GM12878 (cell line): Measurements from ENCODE around the gene DNASE1. TPM values are rescaled to one million over a fixed set of nuclear protein-coding genes. Genes with fewer than 3 reads are reported as not detected.

Experiments
- ATAC-seq: fragments of 200-7000 bp; cut with Tn5 transposase; 3 replicates; pipeline ENCODE4 v1.9.1; 2020; ENCODE audit warnings: mild to moderate bottlenecking, moderate library complexity
- BruUV-seq: library from RNA; stranded (reverse); fragments of 400-500 nt; replicated peaks from 2 replicates; lab custom pipeline; 2021; lab: Mats Ljungman, UMichigan
- CTCF ChIA-PET: fragments of 300-600 bp; sonication (Branson Sonifier 250); formaldehyde crosslinking; extraction: SDS; loops from one replicate; lab custom pipeline; 2021; ENCODE audit warnings: inconsistent platforms; lab: Yijun Ruan, JAX
- POLR2A ChIA-PET: fragments of 350-600 bp; formaldehyde crosslinking; extraction: SDS; loops from one replicate; lab custom pipeline; 2021; ENCODE audit warnings: inconsistent platforms; lab: Charles Lee
- RAD21 ChIA-PET: fragments of 300-600 bp; sonication (Branson Sonifier 250); formaldehyde crosslinking; loops from one replicate; lab custom pipeline; 2023; ENCODE audit warnings: antibody characterized with exemption; ENCODE audit not compliant: unreplicated experiment; lab: Charles Lee
- SMC1A ChIA-PET: fragments of 300-600 bp; sonication (Branson Sonifier 250); formaldehyde crosslinking; loops from one replicate; lab custom pipeline; 2023; ENCODE audit not compliant: unreplicated experiment, uncharacterized antibody; lab: Charles Lee
- DNase-seq: peaks from one replicate; pipeline ENCODE4 v3.0.0-alpha.2; 2011; ENCODE audit warnings: low read depth, low spot score
- FAIRE-seq: peaks from 3 replicates; lab custom pipeline; 2011; peaks lifted over from hg19 to GRCh38; lab: Jason Lieb, UNC
- H2AFZ ChIP-seq: 2 replicates; pipeline ENCODE4 v1.6.0; 2011; ENCODE audit warnings: low read depth, low read length, control low read depth; ENCODE audit not compliant: control insufficient read depth
- H3K27ac ChIP-seq: 2 replicates; pipeline ENCODE4 v1.5.1; 2011; ENCODE audit warnings: control low read depth; ENCODE audit not compliant: control insufficient read depth, insufficient read depth
- H3K27me3 ChIP-seq, 2 experiments: replicated peaks in 1 of 2; 2 replicates each; pipeline versions ENCODE4 v1.6.0 to v1.6.1; 2011; ENCODE audit warnings: low read length in 1 of 2; ENCODE audit not compliant: control insufficient read depth in 2 of 2, insufficient read depth in 2 of 2
- H3K36me3 ChIP-seq, 2 experiments: 2 replicates each; pipeline ENCODE4 v1.5.1; 2011; ENCODE audit warnings: low read length in 1 of 2; ENCODE audit not compliant: control insufficient read depth in 2 of 2, insufficient read depth in 2 of 2
- H3K4me1 ChIP-seq: 2 replicates; pipeline ENCODE4 v1.6.1; 2011; ENCODE audit warnings: mild to moderate bottlenecking, low read length, moderate library complexity, mixed read lengths; ENCODE audit not compliant: control insufficient read depth, insufficient read depth
- H3K4me2 ChIP-seq: 2 replicates; pipeline ENCODE4 v1.6.0; 2011; ENCODE audit warnings: control low read depth; ENCODE audit not compliant: control insufficient read depth, insufficient read depth
- H3K4me3 ChIP-seq: fragments of 200-600 bp; sonication (generic); 2 replicates; pipeline ENCODE4 v1.5.1; 2016
- H3K79me2 ChIP-seq: 2 replicates; pipeline ENCODE4 v1.6.0; 2011; ENCODE audit warnings: low read length; ENCODE audit not compliant: control insufficient read depth, insufficient read depth
- H3K9ac ChIP-seq: 2 replicates; pipeline ENCODE4 v1.8.0; 2011; ENCODE audit warnings: low read length, control low read depth, mixed read lengths; ENCODE audit not compliant: control insufficient read depth, insufficient read depth
- H3K9me3 ChIP-seq: replicated peaks from 3 replicates; pipeline ENCODE4 v1.5.1; 2011; ENCODE audit warnings: mild to moderate bottlenecking, low read length; ENCODE audit not compliant: control insufficient read depth, insufficient read depth
- H4K20me1 ChIP-seq: 2 replicates; pipeline ENCODE4 v1.6.0; 2011; ENCODE audit not compliant: control insufficient read depth, insufficient read depth
- ATF3 ChIP-seq: IDR thresholded peaks from 2 replicates; pipeline ENCODE4 v1.6.1; 2011; ENCODE audit warnings: low read depth, mild to moderate bottlenecking, low read length, moderate library complexity, borderline replicate concordance; ENCODE audit errors: extremely low read depth
- CHD2 ChIP-seq: IDR thresholded peaks from 2 replicates; pipeline ENCODE4 v1.6.1; 2011; ENCODE audit warnings: low read depth, low read length, improper control_type of control experiment, borderline replicate concordance
- CREM ChIP-seq: IDR thresholded peaks from 2 replicates; pipeline ENCODE4 v1.6.1; 2014; ENCODE audit warnings: antibody characterized with exemption, low read depth
- ESRRA ChIP-seq: IDR thresholded peaks from 2 replicates; pipeline ENCODE4 v1.6.1; 2012; ENCODE audit warnings: mild to moderate bottlenecking, low read length, improper control_type of control experiment
- FOS ChIP-seq: IDR thresholded peaks from 3 replicates; pipeline ENCODE4 v1.6.1; 2011; ENCODE audit warnings: borderline replicate concordance; ENCODE audit not compliant: insufficient read length; ENCODE audit errors: extremely low read depth
- HDGF ChIP-seq: fragments of 450-650 bp; IDR thresholded peaks from 2 replicates; pipeline ENCODE4 v1.6.1; 2016; ENCODE audit warnings: antibody characterized with exemption
- IRF5 ChIP-seq: fragments of 450-650 bp; IDR thresholded peaks from 2 replicates; pipeline ENCODE4 v1.6.1; 2017; ENCODE audit warnings: borderline replicate concordance
- KDM1A ChIP-seq: fragments of 200-600 bp; sonication (generic); IDR thresholded peaks from 2 replicates; pipeline ENCODE4 v1.6.1; 2016; ENCODE audit warnings: borderline replicate concordance
- MTA2 ChIP-seq: fragments of 450-650 bp; IDR thresholded peaks from 2 replicates; pipeline ENCODE4 v1.6.1; 2016; ENCODE audit warnings: low read depth, mild to moderate bottlenecking, moderate library complexity
- POLR2AphosphoS5 ChIP-seq: IDR thresholded peaks from 2 replicates; pipeline ENCODE4 v1.6.1; 2011; ENCODE audit warnings: mild to moderate bottlenecking, low read length, inconsistent platforms
- SRF ChIP-seq, 2 experiments: IDR thresholded peaks; 2 replicates each; pipeline ENCODE4 v1.6.1; 2011; ENCODE audit warnings: low read depth in 2 of 2, low read length in 2 of 2, mild to moderate bottlenecking in 1 of 2, moderate library complexity in 1 of 2
- ZBTB11 ChIP-seq: fragments of 450-650 bp; formaldehyde crosslinking; IDR thresholded peaks from 2 replicates; pipeline ENCODE4 v1.5.0; 2022; ENCODE audit warnings: mild to moderate bottlenecking, missing genetic modification characterization
- WGBS: methylation state at CpG from one replicate; pipeline ENCODE4 v1.1.6; 2016; ENCODE audit warnings: low lambda C conversion rate; ENCODE audit not compliant: insufficient replicate concordance, insufficient coverage; ENCODE audit errors: missing lambda C conversion rate; 5-methylcytosine and 5-hydroxymethylcytosine counted together
- in situ Hi-C: fragments of 300-500 bp; cut with MboI; formaldehyde crosslinking; loops from 9 replicates; pipeline ENCODE4 v1.14.3; 2018; ENCODE audit warnings: mixed read lengths
- intact Hi-C: fragments of 100-400 bp; cut with micrococcal nuclease; formaldehyde crosslinking; loops from one replicate; pipeline ENCODE4 v1.14.2; 2022; ENCODE audit not compliant: unreplicated experiment
- polyA plus RNA-seq, 11 experiments: library from polyadenylated mRNA; depleted of rRNA in 4 of 11; unstranded in 6 of 11; stranded (reverse) in 5 of 11; fragments of >200 nt; fragmentation: Nextera tagmentation in 4 of 11; fragmentation: Illumina TruSeq in 1 of 11; extraction: Ambion mirVana in 4 of 11; extraction: Trizol in 1 of 11; gene quantifications; 1 replicate in 1 of 11; 2 replicates in 10 of 11; pipeline versions ENCODE4 v1.2.1 to v1.2.3, GENCODE V29; 2011 to 2016; ENCODE audit warnings: inconsistent platforms in 2 of 11, missing spikeins in 2 of 11, low read depth in 1 of 11
- total RNA-seq, 4 experiments: library from RNA; depleted of rRNA in 3 of 4; stranded (reverse); fragments of >200 nt in 3 of 4; fragmentation: Illumina TruSeq in 1 of 4; extraction: Trizol in 1 of 4; gene quantifications; 2 replicates each; pipeline versions ENCODE4 v1.2.1 to v1.2.3, GENCODE V29; 2013 to 2021

Gene DNASE1
- total and polyA plus RNA-seq, 10 of the 15 experiments (the other 5 are each of a cell fraction or from before 2014, with no cell fraction given) = 0.23 to 12.0 (median 7.9) TPM

GRCh38 chr16:3681206-3681605 lies 26.7 kb downstream of the DNASE1 start:
- FAIRE-seq (no peak), ATAC-seq (no peak), DNase-seq (no peak)
- peaks cover 17 to 22% of the 10 kb centered on the region in 2 experiments for H3K36me3 ChIP-seq
- no peak overlapping the region for H2AFZ ChIP-seq
- BruUV-seq = no TSS peak
- H3K9me3 ChIP-seq = no peaks in the 10 kb centered on the region
- H3K79me2 ChIP-seq = no peaks in the 10 kb centered on the region
- WGBS = 98% methylated on average over 3 of the region's 3 CpGs
- POLR2A ChIA-PET = interaction anchor here (0.5 kb wide), 1 partner anchor 11 kb away, joined by 3 read pairs; no protein-coding TSS in a partner anchor
- SMC1A ChIA-PET = interaction anchor here (1.1 kb wide), 1 partner anchor 198 kb away, joined by 3 read pairs; no protein-coding TSS in a partner anchor
- H3K27ac ChIP-seq = no peak overlapping the region
- H3K9ac ChIP-seq = no peak overlapping the region
- no peaks in the 10 kb centered on the region for H3K27me3 ChIP-seq
- intact Hi-C loops (no loop called here), in situ Hi-C loops (no loop called here)
- H3K4me2 ChIP-seq = no peak overlapping the region
- RAD21 ChIA-PET = no interaction called here
- no peaks in the 10 kb centered on the region for H3K4me1 ChIP-seq
- CTCF ChIA-PET = interaction anchor here (1.4 kb wide), 1 partner anchor 10 kb away, joined by 5 read pairs; no protein-coding TSS in a partner anchor
- H3K4me3 ChIP-seq = no peak overlapping the region
- TF ChIP-seq POLR2AphosphoS5 (no peak), CHD2 (no peak), CREM (no peak), SRF (IDR thresholded peaks at IDR 0.05; ENCODE audit: low read depth in 2 of 2, low read length in 2 of 2) (no peak), FOS (no peak), HDGF (no peak), ATF3 (no peak), ZBTB11 (no peak), ESRRA (no peak), KDM1A (no peak), IRF5 (no peak), MTA2 (no peak)
- no peaks in the 10 kb centered on the region; the same call in 1 of the 2 replicates for H4K20me1 ChIP-seq
